Astrocyte of the cerebellum (primary cell): Measurements from ENCODE around the gene GSTM3.
"Not testable (repeated sequence)": the region's sequence is repeated elsewhere in the genome, so short reads cannot be mapped to it uniquely, and the experiment has no call there.

Source experiments
- DNase-seq: peaks from one replicate; pipeline ENCODE4 v3.0.0-alpha.2; 2011; ENCODE audit warnings: low read depth
- H3K4me3 ChIP-seq: 2 replicates; pipeline ENCODE4 v1.5.1; 2011; ENCODE audit warnings: mild to moderate bottlenecking, low read depth, low read length, moderate library complexity
- CTCF ChIP-seq: IDR thresholded peaks from 2 replicates; pipeline ENCODE4 v1.5.1; 2012; ENCODE audit warnings: low read length, low read depth, moderate library complexity, mild to moderate bottlenecking; ENCODE audit errors: missing control alignments
- in situ Hi-C: cut with HindIII; loops from 2 replicates; pipeline ENCODE4 v1.10.0; 2017; ENCODE audit warnings: low sequenced_read_pairs

Gene GSTM3

GRCh38 chr1:109705411-109705810 is 35.4 kb downstream of the GSTM3 start:
- TF ChIP-seq CTCF = no peak
- no peak overlapping the region for H3K4me3 ChIP-seq
- no peak for DNase-seq
- in situ Hi-C loops = loop anchor here (5.0 to 10.0 kb wide), 3 partner anchors 53 to 161 kb away; partner anchors contain the start of gene GNAI3

- H3K4me3 ChIP-seq = no peak overlapping the region
- in situ Hi-C loops = loop anchor here (10.0 kb wide), 1 partner anchor 159 kb away; the partner anchor contains the start of gene GNAI3
- no peak for DNase-seq
- TF ChIP-seq CTCF = no peak
Measured at GRCh38 chr1:109704173-109704572, 36.7 kb downstream of the GSTM3 start.

GRCh38 chr1:109702940-109703339 is 37.9 kb downstream of the GSTM3 start:
- DNase-seq, H3K4me3 ChIP-seq: not testable (repeated sequence)
- in situ Hi-C loops = loop anchor here (10.0 kb wide), 1 partner anchor 158 kb away; the partner anchor contains the start of gene GNAI3

- in situ Hi-C loops, DNase-seq, H3K4me3 ChIP-seq: not testable (repeated sequence)
Measured at GRCh38 chr1:109697861-109698260, 43.0 kb downstream of the GSTM3 start.

- TF ChIP-seq CTCF = no peak
- in situ Hi-C loops = no loop called here
Measured at GRCh38 chr1:109697066-109697465, 43.8 kb downstream of the GSTM3 start.

GRCh38 chr1:109695138-109695537 is 45.7 kb downstream of the GSTM3 start:
- DNase-seq, in situ Hi-C loops, H3K4me3 ChIP-seq: not testable (repeated sequence)

More at GRCh38 chr1:109697066-109697465, 43.8 kb downstream of the GSTM3 start:
- DNase-seq = no peak
- H3K4me3 ChIP-seq = no peak overlapping the region

- in situ Hi-C loops, H3K4me3 ChIP-seq, DNase-seq: not testable (repeated sequence)
Measured at GRCh38 chr1:109694400-109694799, 46.4 kb downstream of the GSTM3 start.

GRCh38 chr1:109691759-109692158 is 49.1 kb downstream of the GSTM3 start:
- no peak for DNase-seq

More at GRCh38 chr1:109691759-109692158, 49.1 kb downstream of the GSTM3 start:
- in situ Hi-C loops = no loop called here
- H3K4me3 ChIP-seq = no peak overlapping the region
- TF ChIP-seq CTCF = no peak
